ENCODE measurements around the gene FEN1.

FEN1 gene

DNA sequence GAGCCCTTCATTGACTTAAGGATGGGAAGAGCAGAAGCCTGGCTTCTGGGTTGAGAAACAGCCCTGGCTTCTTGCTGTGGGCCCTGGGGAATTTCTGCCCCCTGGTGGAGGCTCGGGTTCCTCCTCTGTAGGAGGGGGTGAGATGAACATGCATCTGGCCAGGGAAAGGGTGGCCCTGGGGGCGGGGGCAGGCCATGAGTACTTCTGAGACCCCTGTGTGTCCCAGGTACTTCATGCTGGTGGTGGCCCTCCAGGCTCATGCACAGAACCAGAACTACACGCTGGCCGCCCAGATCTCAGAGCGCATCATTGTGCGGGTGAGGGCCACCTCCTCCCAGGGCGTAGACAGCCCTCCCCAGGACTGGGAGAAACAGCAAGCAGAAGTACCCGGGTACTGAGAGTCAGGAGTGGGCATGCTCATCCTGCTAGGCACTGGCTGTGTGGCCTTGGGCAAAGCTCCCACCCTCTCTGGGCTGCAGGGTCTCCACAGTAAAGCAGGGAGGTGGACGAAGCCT lies 16.1 kb upstream of the FEN1 start:
- no peak overlapping the region for H2AFZ ChIP-seq (ENCODE audit: insufficient read depth, low read length, poor library complexity)
- H4K12ac ChIP-seq (ENCODE audit: low read depth, low read length) = no peak overlapping the region
- no peak overlapping the region for H2BK12ac ChIP-seq (ENCODE audit: low read length)
- H3K23ac ChIP-seq (ENCODE audit: low read length) = no peak overlapping the region
- no peak overlapping the region for H4K91ac ChIP-seq (ENCODE audit: low read depth, low read length)
- H3K27me3 ChIP-seq (ENCODE audit: insufficient read depth, low read length) = no peaks in the 10 kb centered on the region
- peaks cover 18% of the 10 kb centered on the region for H3K79me1 ChIP-seq (ENCODE audit: low read length)
- no peak overlapping the region for H3K27ac ChIP-seq (ENCODE audit: low read depth, low read length)
- peaks cover 25 to 30% of the 10 kb centered on the region in 2 experiments for H3K4me1 ChIP-seq (ENCODE audit: control insufficient read depth in 1 of 2, insufficient read depth in 2 of 2, low read length in 2 of 2)
- no peak overlapping the region for H3K4me3 ChIP-seq (ENCODE audit: low read depth, low read length)
- no peak overlapping the region for H2BK120ac ChIP-seq (ENCODE audit: insufficient read depth, low read length, poor library complexity)
- peaks cover 14 to 15% of the 10 kb centered on the region in 2 experiments for H3K36me3 ChIP-seq (ENCODE audit: control insufficient read depth in 1 of 2, insufficient read depth in 2 of 2, low read length in 2 of 2)
- peaks cover 5% of the 10 kb centered on the region for H3K9me3 ChIP-seq (ENCODE audit: insufficient read depth, low read depth, low read length)
- no CpG with 5 or more reads among the region's 9 CpGs for WGBS (ENCODE audit: extremely low coverage, insufficient coverage, insufficient read length)
- no peak overlapping the region for H2BK5ac ChIP-seq (ENCODE audit: low read depth, low read length, poor library complexity)
- H2AK5ac ChIP-seq (ENCODE audit: low read length) = no peak overlapping the region
- no peak overlapping the region for H3K4ac ChIP-seq (ENCODE audit: low read depth, low read length)
- no peak overlapping the region for H4K8ac ChIP-seq (ENCODE audit: low read depth, low read length)
- no peak overlapping the region for H3K9ac ChIP-seq (ENCODE audit: low read length)
- H3K79me2 ChIP-seq (ENCODE audit: control insufficient read depth, insufficient read depth, low read length, poor library complexity) = peaks cover 6% of the 10 kb centered on the region
- H3K18ac ChIP-seq (ENCODE audit: low read length) = no peak overlapping the region
- H3K14ac ChIP-seq (ENCODE audit: low read length) = no peak overlapping the region
- peak; percentile 42 to 72 for DNase-seq
- H3K4me2 ChIP-seq (ENCODE audit: low read length) = no peak overlapping the region

DNA sequence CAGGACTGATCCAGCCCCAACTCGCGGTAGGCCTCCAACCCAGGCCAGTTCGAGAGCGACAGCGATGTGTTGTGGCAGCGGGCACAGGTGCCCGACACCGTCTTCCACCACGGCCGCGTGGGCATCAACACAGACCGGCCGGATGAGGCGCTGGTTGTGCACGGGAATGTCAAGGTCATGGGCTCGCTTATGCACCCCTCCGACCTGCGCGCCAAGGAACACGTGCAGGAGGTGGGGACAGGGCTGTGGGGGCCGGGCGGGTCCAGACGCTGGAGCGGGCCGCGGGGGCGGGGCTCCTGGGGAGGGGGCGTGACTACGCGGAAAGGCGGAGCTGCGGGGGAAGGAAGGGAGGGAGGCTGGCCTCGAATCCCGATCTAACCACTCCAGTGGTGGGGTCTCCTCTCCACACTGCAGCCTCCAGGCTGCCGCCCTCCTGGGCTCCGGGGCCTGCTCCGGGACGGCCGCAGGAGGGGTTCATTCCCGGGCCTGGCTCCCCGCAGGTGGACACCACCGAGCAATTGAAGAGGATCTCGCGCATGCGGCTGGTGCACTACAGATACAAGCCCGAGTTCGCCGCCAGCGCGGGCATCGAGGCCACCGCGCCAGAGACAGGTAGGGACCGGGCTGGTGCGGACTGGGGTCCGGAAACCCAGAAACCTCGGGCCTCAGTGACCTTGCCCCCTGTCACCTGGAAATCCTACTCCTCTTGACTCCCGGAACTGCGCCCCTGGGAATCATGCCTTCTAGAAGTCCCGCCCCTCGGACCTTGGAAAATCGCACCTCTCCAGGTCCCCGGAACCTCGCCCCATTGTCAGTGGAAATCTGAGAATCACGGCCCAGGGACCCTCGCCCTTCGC lies 15.2 kb upstream of the FEN1 start:
- Histone ChIP-seq H2AFZ (ENCODE audit: insufficient read depth, low read length, poor library complexity) (no peak overlapping the region), H3K9ac (ENCODE audit: low read length) (no peak overlapping the region), H2BK120ac (ENCODE audit: insufficient read depth, low read length, poor library complexity) (no peak overlapping the region), H4K8ac (ENCODE audit: low read depth, low read length) (no peak overlapping the region), H4K12ac (ENCODE audit: low read depth, low read length) (no peak overlapping the region), H4K91ac (ENCODE audit: low read depth, low read length) (no peak overlapping the region), H2AK5ac (ENCODE audit: low read length) (no peak overlapping the region), H3K4me3 (ENCODE audit: low read depth, low read length) (no peak overlapping the region), H3K79me1 (ENCODE audit: low read length) (peaks cover 10% of the 10 kb centered on the region), H3K18ac (ENCODE audit: low read length) (no peak overlapping the region), H3K4me2 (ENCODE audit: low read length) (no peak overlapping the region), H3K4me1 (ENCODE audit: control insufficient read depth in 1 of 2, insufficient read depth in 2 of 2, low read length in 2 of 2) (peaks cover 25 to 26% of the 10 kb centered on the region in 2 experiments), H3K9me3 (ENCODE audit: insufficient read depth, low read depth, low read length) (peaks cover 5% of the 10 kb centered on the region), H2BK12ac (ENCODE audit: low read length) (no peak overlapping the region), H2BK5ac (ENCODE audit: low read depth, low read length, poor library complexity) (no peak overlapping the region), H3K27me3 (ENCODE audit: insufficient read depth, low read length) (no peaks in the 10 kb centered on the region), H3K27ac (ENCODE audit: low read depth, low read length) (no peak overlapping the region), H3K4ac (ENCODE audit: low read depth, low read length) (no peak overlapping the region), H3K14ac (ENCODE audit: low read length) (no peak overlapping the region), H3K79me2 (ENCODE audit: control insufficient read depth, insufficient read depth, low read length, poor library complexity) (peaks cover 1% of the 10 kb centered on the region), H3K23ac (ENCODE audit: low read length) (no peak overlapping the region), H3K36me3 (ENCODE audit: control insufficient read depth in 1 of 2, insufficient read depth in 2 of 2, low read length in 2 of 2) (peaks cover 15% of the 10 kb centered on the region in 2 experiments)
- peak in 1 of 2 donors; percentile 49 for DNase-seq
- no CpG with 5 or more reads among the region's 67 CpGs for WGBS (ENCODE audit: extremely low coverage, insufficient coverage, insufficient read length)

DNA sequence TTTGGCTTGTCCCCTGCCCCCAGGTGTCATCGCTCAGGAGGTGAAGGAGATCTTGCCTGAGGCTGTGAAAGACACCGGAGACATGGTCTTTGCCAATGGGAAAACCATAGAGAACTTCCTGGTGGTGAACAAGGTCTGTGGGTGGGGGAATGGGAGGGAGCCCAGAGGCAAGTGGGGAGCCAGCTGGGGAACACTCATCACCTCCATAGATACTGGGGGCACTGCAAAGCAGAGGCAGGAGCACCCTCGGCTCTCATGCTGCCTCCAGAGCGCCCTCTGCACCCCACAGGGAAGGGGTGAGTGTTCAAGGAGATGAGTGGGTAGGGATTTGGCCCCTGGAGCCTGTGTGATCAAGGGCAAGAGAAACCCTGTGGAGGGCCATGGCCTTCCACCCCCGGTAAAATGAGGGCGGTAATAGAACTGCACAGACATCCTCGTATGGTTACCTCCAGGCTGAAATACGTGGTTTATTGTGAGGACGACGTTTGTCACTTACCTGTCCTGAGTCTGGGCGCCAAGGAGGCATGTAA lies 14.3 kb upstream of the FEN1 start:
- Histone ChIP-seq H3K9me3 (ENCODE audit: insufficient read depth, low read depth, low read length) (peaks cover 5% of the 10 kb centered on the region), H4K8ac (ENCODE audit: low read depth, low read length) (no peak overlapping the region), H2BK120ac (ENCODE audit: insufficient read depth, low read length, poor library complexity) (no peak overlapping the region), H2BK5ac (ENCODE audit: low read depth, low read length, poor library complexity) (no peak overlapping the region), H4K12ac (ENCODE audit: low read depth, low read length) (no peak overlapping the region), H2BK12ac (ENCODE audit: low read length) (no peak overlapping the region), H3K14ac (ENCODE audit: low read length) (no peak overlapping the region), H3K9ac (ENCODE audit: low read length) (no peak overlapping the region), H3K4ac (ENCODE audit: low read depth, low read length) (no peak overlapping the region), H4K91ac (ENCODE audit: low read depth, low read length) (no peak overlapping the region), H2AFZ (ENCODE audit: insufficient read depth, low read length, poor library complexity) (no peak overlapping the region), H3K27ac (ENCODE audit: low read depth, low read length) (no peak overlapping the region), H3K4me3 (ENCODE audit: low read depth, low read length) (no peak overlapping the region), H3K18ac (ENCODE audit: low read length) (no peak overlapping the region), H3K4me2 (ENCODE audit: low read length) (no peak overlapping the region), H3K4me1 (ENCODE audit: control insufficient read depth in 1 of 2, insufficient read depth in 2 of 2, low read length in 2 of 2) (peaks cover 29% of the 10 kb centered on the region in 2 experiments), H3K36me3 (ENCODE audit: control insufficient read depth in 1 of 2, insufficient read depth in 2 of 2, low read length in 2 of 2) (peaks cover 15% of the 10 kb centered on the region in 2 experiments), H2AK5ac (ENCODE audit: low read length) (no peak overlapping the region), H3K27me3 (ENCODE audit: insufficient read depth, low read length) (no peaks in the 10 kb centered on the region), H3K23ac (ENCODE audit: low read length) (no peak overlapping the region), H3K79me1 (ENCODE audit: low read length) (peaks cover 6% of the 10 kb centered on the region), H3K79me2 (ENCODE audit: control insufficient read depth, insufficient read depth, low read length, poor library complexity) (no peaks in the 10 kb centered on the region)
- WGBS (ENCODE audit: extremely low coverage, insufficient coverage, insufficient read length) = no CpG with 5 or more reads among the region's 11 CpGs
- DNase-seq = no peak

DNA sequence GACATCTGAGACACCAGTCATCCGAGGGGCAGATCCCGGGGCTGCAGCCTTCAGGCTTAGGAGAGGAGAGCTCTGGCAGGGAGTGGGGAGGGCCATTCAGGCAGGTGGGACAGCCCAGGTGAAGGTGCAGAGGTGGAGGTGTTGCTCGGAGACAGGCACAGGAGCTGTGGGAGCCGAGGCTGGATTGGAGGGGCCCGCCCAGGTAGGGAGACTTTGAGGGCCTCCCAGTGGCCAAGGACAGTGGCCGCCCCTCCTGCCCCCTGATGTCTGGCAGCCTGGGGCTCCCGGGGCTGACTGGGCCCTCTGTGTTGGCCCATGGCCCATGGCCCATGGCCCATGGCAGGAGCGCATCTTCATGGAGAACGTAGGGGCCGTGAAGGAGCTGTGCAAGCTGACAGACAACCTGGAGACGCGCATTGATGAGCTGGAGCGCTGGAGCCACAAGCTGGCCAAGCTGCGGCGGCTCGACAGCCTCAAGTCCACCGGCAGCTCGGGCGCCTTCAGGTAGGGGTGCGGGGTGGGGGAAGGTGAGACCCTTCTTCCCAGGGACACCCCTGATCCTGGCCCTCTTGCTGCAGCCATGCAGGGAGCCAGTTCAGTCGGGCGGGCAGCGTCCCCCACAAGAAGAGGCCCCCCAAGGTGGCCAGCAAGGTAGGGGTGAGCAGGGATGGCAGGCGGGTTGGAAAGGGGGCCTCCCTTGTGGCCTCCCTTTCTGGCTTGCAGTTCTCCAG lies 13.6 kb upstream of the FEN1 start:
- no peak overlapping the region for H2AFZ ChIP-seq (ENCODE audit: insufficient read depth, low read length, poor library complexity)
- no peak overlapping the region for H3K4me2 ChIP-seq (ENCODE audit: low read length)
- peaks cover 2% of the 10 kb centered on the region for H3K79me2 ChIP-seq (ENCODE audit: control insufficient read depth, insufficient read depth, low read length, poor library complexity)
- H4K12ac ChIP-seq (ENCODE audit: low read depth, low read length) = no peak overlapping the region
- no peak overlapping the region for H4K91ac ChIP-seq (ENCODE audit: low read depth, low read length)
- H3K9me3 ChIP-seq (ENCODE audit: insufficient read depth, low read depth, low read length) = peaks cover 5% of the 10 kb centered on the region
- no peak overlapping the region for H3K14ac ChIP-seq (ENCODE audit: low read length)
- H3K23ac ChIP-seq (ENCODE audit: low read length) = no peak overlapping the region
- H3K9ac ChIP-seq (ENCODE audit: low read length) = no peak overlapping the region
- no peaks in the 10 kb centered on the region for H3K27me3 ChIP-seq (ENCODE audit: insufficient read depth, low read length)
- H3K4ac ChIP-seq (ENCODE audit: low read depth, low read length) = no peak overlapping the region
- no peak overlapping the region for H2AK5ac ChIP-seq (ENCODE audit: low read length)
- H2BK5ac ChIP-seq (ENCODE audit: low read depth, low read length, poor library complexity) = no peak overlapping the region
- no peak overlapping the region for H3K4me3 ChIP-seq (ENCODE audit: low read depth, low read length)
- no peak overlapping the region for H2BK120ac ChIP-seq (ENCODE audit: insufficient read depth, low read length, poor library complexity)
- H3K18ac ChIP-seq (ENCODE audit: low read length) = no peak overlapping the region
- H3K27ac ChIP-seq (ENCODE audit: low read depth, low read length) = no peak overlapping the region
- no peak overlapping the region for H2BK12ac ChIP-seq (ENCODE audit: low read length)
- no peak for DNase-seq
- H3K79me1 ChIP-seq (ENCODE audit: low read length) = peaks cover 2% of the 10 kb centered on the region
- H4K8ac ChIP-seq (ENCODE audit: low read depth, low read length) = no peak overlapping the region
- peaks cover 15 to 17% of the 10 kb centered on the region in 2 experiments for H3K36me3 ChIP-seq (ENCODE audit: control insufficient read depth in 1 of 2, insufficient read depth in 2 of 2, low read length in 2 of 2)
- WGBS (ENCODE audit: extremely low coverage, insufficient coverage, insufficient read length) = no CpG with 5 or more reads among the region's 24 CpGs
- H3K4me1 ChIP-seq (ENCODE audit: control insufficient read depth in 1 of 2, insufficient read depth in 2 of 2, low read length in 2 of 2) = peaks cover 25 to 29% of the 10 kb centered on the region in 2 experiments
